ENCODE data around the gene AP1AR.
"Not testable (repeated sequence)": the region's sequence is repeated elsewhere in the genome, so short reads cannot be mapped to it uniquely, and the experiment has no call there.

Gene AP1AR

GRCh38 chr4:112279025-112279881 lies 47.7 kb downstream of the AP1AR start:
- no peak for DNase-seq

- no peak for DNase-seq
Measured at GRCh38 chr4:112279882-112280315, 48.3 kb downstream of the AP1AR start.

- DNase-seq = no peak
Measured at GRCh38 chr4:112280386-112281056, 48.9 kb downstream of the AP1AR start.

- not testable (repeated sequence) for DNase-seq
Measured at GRCh38 chr4:112281895-112282398, 50.4 kb downstream of the AP1AR start.

- no peak for DNase-seq
Measured at GRCh38 chr4:112282860-112283667, 51.5 kb downstream of the AP1AR start.

- DNase-seq = no peak
Measured at GRCh38 chr4:112284166-112284565, 52.6 kb downstream of the AP1AR start.

GRCh38 chr4:112284662-112285411 lies 53.2 kb downstream of the AP1AR start:
- DNase-seq = peak; percentile 25

- no peak for DNase-seq
Measured at GRCh38 chr4:112287258-112287989, 55.8 kb downstream of the AP1AR start.

- DNase-seq = no peak
Measured at GRCh38 chr4:112288455-112288854, 56.9 kb downstream of the AP1AR start.

- DNase-seq = no peak
Measured at GRCh38 chr4:112289407-112290253, 58.0 kb downstream of the AP1AR start.

GRCh38 chr4:112290341-112290740 lies 58.8 kb downstream of the AP1AR start:
- DNase-seq = no peak

GRCh38 chr4:112296949-112297880 lies 65.6 kb downstream of the AP1AR start, which contains the start of gene ALPK1:
TSS of gene ALPK1 (plus strand) at chr4:112297369.
- peak; percentile 23 for DNase-seq

GRCh38 chr4:112299721-112300120 lies 68.1 kb downstream of the AP1AR start:
- no peak for DNase-seq

GRCh38 chr4:112302320-112303274 lies 71.0 kb downstream of the AP1AR start:
- no peak for DNase-seq

- not testable (repeated sequence) for DNase-seq
Measured at GRCh38 chr4:112305477-112305876, 73.9 kb downstream of the AP1AR start.

- peak; percentile 2 for DNase-seq
Measured at GRCh38 chr4:112309263-112309791, 77.7 kb downstream of the AP1AR start.

GRCh38 chr4:112311516-112311915 lies 79.9 kb downstream of the AP1AR start:
- no peak for DNase-seq

All from midbrain (tissue), 1 donor.